ENCODE data around the gene RSKR. TPM values are rescaled to one million over a fixed set of nuclear protein-coding genes. Genes with fewer than 3 reads are reported as not detected.

Gene RSKR
- polyA plus RNA-seq, 1 experiment: 4.8 TPM

DNA sequence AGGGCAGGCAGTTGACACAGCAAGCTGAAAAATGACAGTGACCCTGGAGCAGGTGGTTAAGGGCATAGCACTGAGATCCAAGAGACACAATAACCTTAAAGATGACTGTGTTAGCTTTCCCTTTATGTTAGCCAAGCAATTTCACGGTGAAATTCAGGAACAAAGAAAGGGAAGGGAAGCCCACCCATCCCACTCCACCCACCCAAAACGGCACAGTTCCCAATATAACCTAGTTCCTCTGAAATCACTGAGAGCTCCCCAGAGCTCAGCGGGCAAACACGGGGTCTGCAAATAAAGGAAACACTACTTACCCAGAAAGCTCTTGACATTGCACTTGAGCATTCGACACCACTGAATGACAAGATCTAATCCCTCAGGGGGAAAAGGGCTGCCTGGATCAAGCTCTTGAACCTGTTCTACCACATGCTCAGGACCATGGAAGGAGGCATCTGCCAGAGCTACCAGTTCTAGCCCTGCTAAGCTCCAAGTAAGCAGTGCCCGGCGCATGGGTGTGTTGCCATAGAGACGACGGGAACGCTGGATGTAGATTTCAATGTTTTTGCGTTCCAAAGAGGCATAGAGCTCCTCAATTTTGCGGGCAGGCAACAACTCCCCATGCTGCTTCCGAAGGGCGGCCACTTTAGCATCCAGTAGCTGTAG, 20.4 kb upstream of the RSKR start:
- Histone ChIP-seq H3K27me3 (ENCODE audit: control insufficient read depth, insufficient read depth, low read length) (no peaks in the 10 kb centered on the region), H3K36me3 (ENCODE audit: control insufficient read depth, insufficient read depth, low read length) (peaks cover 52% of the 10 kb centered on the region), H3K4me3 (ENCODE audit: low read depth, low read length) (no peak overlapping the region)
- TF ChIP-seq, protein P1, sequence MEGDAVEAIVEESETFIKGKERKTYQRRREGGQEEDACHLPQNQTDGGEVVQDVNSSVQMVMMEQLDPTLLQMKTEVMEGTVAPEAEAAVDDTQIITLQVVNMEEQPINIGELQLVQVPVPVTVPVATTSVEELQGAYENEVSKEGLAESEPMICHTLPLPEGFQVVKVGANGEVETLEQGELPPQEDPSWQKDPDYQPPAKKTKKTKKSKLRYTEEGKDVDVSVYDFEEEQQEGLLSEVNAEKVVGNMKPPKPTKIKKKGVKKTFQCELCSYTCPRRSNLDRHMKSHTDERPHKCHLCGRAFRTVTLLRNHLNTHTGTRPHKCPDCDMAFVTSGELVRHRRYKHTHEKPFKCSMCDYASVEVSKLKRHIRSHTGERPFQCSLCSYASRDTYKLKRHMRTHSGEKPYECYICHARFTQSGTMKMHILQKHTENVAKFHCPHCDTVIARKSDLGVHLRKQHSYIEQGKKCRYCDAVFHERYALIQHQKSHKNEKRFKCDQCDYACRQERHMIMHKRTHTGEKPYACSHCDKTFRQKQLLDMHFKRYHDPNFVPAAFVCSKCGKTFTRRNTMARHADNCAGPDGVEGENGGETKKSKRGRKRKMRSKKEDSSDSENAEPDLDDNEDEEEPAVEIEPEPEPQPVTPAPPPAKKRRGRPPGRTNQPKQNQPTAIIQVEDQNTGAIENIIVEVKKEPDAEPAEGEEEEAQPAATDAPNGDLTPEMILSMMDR (IDR thresholded peaks at IDR 0.05; ENCODE audit: insufficient read depth, low read depth, low read length): no peak
- POLR2A ChIA-PET: no interaction called here
- no peak for DNase-seq (ENCODE audit: low read depth)
- CTCF ChIA-PET: interaction anchor here (1.4 to 1.5 kb wide), 3 partner anchors 10 to 13 kb away, joined by 4 read pairs; no protein-coding TSS in a partner anchor

DNA sequence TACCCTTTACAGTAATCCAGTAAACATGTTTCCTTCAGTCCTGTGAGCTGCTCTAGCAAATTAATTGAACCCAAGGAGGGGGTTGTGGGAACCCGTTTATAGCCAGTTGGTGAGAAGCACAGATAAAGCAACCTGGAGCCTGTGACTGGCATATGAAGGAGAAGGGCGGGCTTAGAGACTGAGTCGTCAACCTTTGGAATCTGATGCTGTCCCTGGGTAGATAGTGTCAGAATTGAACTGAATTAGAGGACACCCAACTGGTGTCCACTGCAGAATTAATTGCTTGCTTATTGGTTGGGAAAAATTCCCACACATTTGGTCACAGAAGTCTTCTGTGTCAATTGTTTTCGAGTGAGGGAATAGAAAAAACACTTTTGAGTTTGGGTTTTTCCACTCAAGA, 12.8 kb upstream of the RSKR start:
- peaks cover 15% of the 10 kb centered on the region for H3K36me3 ChIP-seq (ENCODE audit: control insufficient read depth, insufficient read depth, low read length)
- CTCF ChIA-PET: interaction anchor here (0.8 to 1.4 kb wide), 3 partner anchors 12 to 16 kb away, joined by 3 to 11 read pairs (median 3); no protein-coding TSS in a partner anchor

DNA sequence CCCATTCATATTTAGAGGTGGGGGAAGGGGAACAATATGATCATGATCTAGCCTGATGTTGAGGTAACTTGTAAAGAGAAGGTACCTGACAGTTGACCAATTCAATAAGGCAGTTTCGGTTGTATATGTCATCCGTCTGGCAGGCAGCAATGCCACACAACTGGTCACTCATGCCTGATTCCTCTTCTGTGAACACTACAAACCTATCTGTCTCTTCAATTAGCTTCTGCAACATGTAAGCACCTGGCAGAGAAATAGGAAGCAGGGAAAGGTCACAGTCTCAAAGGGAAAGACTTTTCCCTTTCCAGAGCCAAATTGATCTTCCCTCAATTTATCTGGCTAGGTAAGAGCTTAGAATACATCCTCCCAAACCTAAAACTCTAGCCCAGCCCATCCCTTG, 10.2 kb upstream of the RSKR start:
- no peak for DNase-seq (ENCODE audit: low read depth)
- TF ChIP-seq, protein P1 (IDR thresholded peaks at IDR 0.05; ENCODE audit: insufficient read depth, low read depth, low read length): no peak
- peaks cover 10% of the 10 kb centered on the region for H3K36me3 ChIP-seq (ENCODE audit: control insufficient read depth, insufficient read depth, low read length)
- H3K27me3 ChIP-seq (ENCODE audit: control insufficient read depth, insufficient read depth, low read length): no peaks in the 10 kb centered on the region
- ChIA-PET POLR2A (no interaction called here), CTCF (interaction anchor here (0.7 to 4.4 kb wide), 4 partner anchors 11 to 37 kb away, joined by 3 to 21 read pairs (median 4); partner anchors contain the start of genes BLTP2 and SDF2)
- H3K4me3 ChIP-seq (ENCODE audit: low read depth, low read length): no peak overlapping the region

More for the DNA sequence above, 12.8 kb upstream of the RSKR start:
- DNase-seq (ENCODE audit: low read depth): no peak
- TF ChIP-seq, protein P1 (IDR thresholded peaks at IDR 0.05; ENCODE audit: insufficient read depth, low read depth, low read length): no peak
- Histone ChIP-seq H3K27me3 (ENCODE audit: control insufficient read depth, insufficient read depth, low read length) (no peaks in the 10 kb centered on the region), H3K4me3 (ENCODE audit: low read depth, low read length) (no peak overlapping the region)
- POLR2A ChIA-PET: no interaction called here

DNA sequence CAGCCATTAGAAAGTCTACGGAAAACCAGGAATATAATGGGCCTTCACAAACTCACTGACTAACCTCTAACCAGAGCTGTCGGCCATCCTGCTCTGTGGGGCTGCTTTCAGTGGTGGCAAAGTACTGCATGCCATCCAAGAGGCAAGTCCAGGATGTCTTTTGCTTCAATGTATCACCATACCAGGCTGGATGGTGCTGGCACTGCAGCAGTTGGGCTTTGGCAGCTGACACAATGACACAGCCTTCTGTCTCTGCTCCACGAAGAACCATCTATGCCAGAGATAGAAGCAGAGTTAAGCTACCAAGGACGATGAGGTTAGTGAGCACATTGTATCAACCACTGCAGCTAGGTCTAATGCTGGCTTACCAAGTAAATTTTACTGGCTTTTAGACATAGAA, 9.7 kb upstream of the RSKR start:
- DNase-seq (ENCODE audit: low read depth): no peak
- Histone ChIP-seq H3K36me3 (ENCODE audit: control insufficient read depth, insufficient read depth, low read length) (peaks cover 11% of the 10 kb centered on the region), H3K27me3 (ENCODE audit: control insufficient read depth, insufficient read depth, low read length) (no peaks in the 10 kb centered on the region), H3K4me3 (ENCODE audit: low read depth, low read length) (no peak overlapping the region)
- CTCF ChIA-PET: interaction anchor here (0.5 to 4.4 kb wide), 5 partner anchors 11 to 278 kb away, joined by 3 to 21 read pairs (median 4); partner anchors contain the start of gene BLTP2
- TF ChIP-seq, protein P1 (IDR thresholded peaks at IDR 0.05; ENCODE audit: insufficient read depth, low read depth, low read length): no peak
- POLR2A ChIA-PET: no interaction called here

DNA sequence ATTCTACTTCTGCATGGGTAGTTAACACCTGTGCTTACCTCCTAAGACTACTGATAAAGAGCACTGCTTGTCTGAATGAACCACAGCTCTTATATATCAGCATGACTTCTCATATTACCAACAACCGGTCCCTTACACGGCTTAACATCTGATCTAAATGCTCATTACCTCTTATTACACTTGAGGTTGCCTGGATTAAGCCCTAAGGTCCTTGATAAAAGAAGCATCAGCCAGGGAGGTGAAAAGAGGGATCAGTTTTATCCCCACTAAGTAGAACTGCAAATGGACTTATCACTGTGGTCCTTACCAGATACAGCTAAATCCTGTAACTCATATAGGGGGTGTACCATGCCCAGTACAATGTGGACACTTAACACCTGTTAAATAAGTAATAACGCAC, 8.2 kb upstream of the RSKR start:
- Histone ChIP-seq H3K4me3 (ENCODE audit: low read depth, low read length) (no peak overlapping the region), H3K27me3 (ENCODE audit: control insufficient read depth, insufficient read depth, low read length) (no peaks in the 10 kb centered on the region), H3K36me3 (ENCODE audit: control insufficient read depth, insufficient read depth, low read length) (peaks cover 11% of the 10 kb centered on the region)
- no peak for DNase-seq (ENCODE audit: low read depth)
- TF ChIP-seq, protein P1 (IDR thresholded peaks at IDR 0.05; ENCODE audit: insufficient read depth, low read depth, low read length): no peak
- ChIA-PET CTCF (interaction anchor here (1.0 to 4.4 kb wide), 2 partner anchors 9 to 74 kb away, joined by 3 to 21 read pairs; no protein-coding TSS in a partner anchor), POLR2A (no interaction called here)
